Limb (tissue), 2 donors: ENCODE data around the gene APRT.

Source experiments
- DNase-seq, 2 donors: peaks; one replicate each; pipeline ENCODE4 v3.0.0-alpha.2; 2016; ENCODE audit errors: extremely low spot score in 2 of 2

Gene APRT

DNA sequence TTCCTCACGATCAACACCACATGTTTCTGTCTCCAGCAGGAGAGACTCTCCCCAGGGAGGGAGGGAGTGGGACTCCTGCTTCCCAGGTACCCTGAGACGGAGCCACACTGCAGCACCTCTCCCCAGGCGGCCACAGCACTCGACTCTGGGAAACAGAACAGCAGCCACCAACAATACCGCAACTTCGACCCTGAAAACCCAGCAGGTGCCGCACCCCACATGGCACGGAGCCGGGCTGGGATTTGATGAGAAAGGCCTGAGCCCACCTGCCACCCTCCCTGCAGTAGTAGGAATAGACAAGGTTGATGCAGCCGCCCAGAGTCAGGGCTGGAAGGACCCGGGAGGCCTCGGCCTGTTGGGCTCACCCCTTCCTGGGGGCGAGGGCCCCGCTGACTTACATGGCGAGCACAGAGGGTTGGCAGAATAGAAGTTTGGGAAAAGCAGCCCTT is 30.6 kb upstream of the APRT start:
- no peak for DNase-seq

GRCh38 chr16:88841521-88842307 is 30.0 kb upstream of the APRT start:
- DNase-seq: no peak

DNA sequence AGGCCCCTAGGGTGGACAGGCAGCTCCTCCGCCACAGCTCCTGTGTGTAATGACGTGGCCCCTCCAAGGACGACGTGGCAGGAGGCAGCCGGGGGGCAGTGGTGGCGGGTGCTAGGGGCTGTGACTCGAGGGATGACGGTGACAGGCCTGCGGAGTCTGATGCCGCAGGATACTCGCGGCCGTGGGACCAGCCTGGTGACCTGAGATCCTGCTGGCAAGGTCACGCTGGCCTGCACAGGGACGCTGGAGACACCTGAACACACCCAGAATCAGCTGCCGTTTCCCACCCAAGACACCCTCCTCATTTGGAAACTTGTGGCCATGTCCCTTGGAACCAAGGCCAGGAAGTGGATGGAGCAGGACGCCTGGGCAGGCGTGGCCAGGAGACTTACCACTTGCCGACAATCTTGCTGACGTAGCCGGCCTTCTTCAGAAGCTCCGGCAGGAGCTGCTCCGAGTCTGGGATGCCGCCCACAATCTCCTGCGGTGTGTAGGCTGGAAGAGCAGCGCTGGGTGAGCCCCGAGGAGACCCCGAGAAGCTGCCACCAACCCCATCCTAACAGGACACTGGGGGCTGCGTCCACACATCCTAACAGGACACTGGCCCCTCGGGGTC is 29.0 kb upstream of the APRT start:
- DNase-seq: no peak

- DNase-seq: no peak
These were observed 28.2 kb upstream of the APRT start for GRCh38 chr16:88839745-88840599.

DNA sequence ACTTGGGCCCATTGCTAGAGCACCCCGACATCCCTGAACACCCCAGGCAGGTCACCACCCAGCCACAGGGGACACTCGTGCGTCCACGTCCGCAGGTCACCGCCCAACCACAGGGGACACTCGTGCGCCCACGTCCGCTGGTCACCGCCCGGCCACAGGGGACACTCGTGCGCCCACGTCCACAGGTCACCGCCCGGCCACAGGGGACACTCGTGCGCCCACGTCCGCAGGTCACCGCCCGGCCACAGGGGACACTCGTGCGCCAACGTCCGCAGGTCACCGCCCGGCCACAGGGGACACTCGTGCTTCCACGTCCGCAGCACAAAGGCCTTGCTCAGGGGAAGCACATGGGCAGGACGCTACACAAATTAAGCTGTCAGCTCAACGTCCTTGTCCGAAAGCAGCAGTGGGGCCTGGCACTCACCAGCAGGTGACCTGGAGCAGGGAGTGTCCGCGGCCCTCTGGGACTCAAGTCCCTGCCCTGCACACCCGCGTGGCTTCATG is 27.4 kb upstream of the APRT start:
- no peak for DNase-seq

DNA sequence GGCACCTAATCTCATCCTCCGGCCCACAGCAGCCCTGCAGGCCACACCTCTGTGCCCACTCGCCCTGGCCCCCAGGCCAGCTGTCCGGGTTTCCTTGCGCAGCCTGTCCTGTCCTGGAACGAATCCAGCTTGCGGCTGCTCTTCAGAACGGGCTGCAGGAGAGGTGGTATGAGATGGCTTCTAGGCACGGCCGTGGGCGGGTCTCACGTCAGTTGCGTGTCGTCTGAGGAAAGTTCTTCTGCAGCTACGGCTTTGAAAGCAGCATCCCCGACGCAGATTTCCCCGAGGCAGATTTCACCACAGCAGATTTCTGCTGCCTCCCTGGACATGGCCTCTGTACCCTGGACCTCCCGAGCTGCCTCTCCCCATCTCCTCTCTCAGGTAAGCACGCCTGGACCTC is 26.8 kb upstream of the APRT start:
- no peak for DNase-seq

- no peak for DNase-seq
These were observed 26.1 kb upstream of the APRT start for GRCh38 chr16:88837806-88838205.

GRCh38 chr16:88836791-88837190 is 25.1 kb upstream of the APRT start:
- no peak for DNase-seq

DNA sequence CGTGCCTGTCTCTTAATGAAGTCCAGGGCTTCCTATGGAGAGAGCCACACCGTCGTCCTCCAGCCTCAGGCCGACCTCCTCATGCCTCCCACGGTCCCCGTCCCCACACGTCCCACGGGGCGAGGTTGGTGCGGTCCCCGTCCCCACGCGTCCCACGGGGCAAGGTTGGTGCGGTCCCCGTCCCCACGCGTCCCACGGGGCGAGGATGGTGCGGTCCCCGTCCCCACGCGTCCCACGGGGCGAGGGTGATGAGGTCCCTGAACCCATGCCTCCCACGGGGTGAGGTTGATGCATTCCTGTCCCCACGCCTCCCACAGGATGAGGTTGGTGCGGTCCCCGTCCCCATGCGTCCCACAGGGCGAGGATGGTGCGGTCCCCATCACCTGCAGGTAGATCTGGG is 24.1 kb upstream of the APRT start:
- no peak for DNase-seq

- no peak for DNase-seq
These were observed 23.7 kb upstream of the APRT start for GRCh38 chr16:88835383-88835782.

GRCh38 chr16:88834670-88835069 is 22.9 kb upstream of the APRT start:
- DNase-seq: no peak

GRCh38 chr16:88833086-88833485 is 21.4 kb upstream of the APRT start:
- no peak for DNase-seq

- DNase-seq: no peak
These were observed 20.1 kb upstream of the APRT start for GRCh38 chr16:88831838-88832237.

DNA sequence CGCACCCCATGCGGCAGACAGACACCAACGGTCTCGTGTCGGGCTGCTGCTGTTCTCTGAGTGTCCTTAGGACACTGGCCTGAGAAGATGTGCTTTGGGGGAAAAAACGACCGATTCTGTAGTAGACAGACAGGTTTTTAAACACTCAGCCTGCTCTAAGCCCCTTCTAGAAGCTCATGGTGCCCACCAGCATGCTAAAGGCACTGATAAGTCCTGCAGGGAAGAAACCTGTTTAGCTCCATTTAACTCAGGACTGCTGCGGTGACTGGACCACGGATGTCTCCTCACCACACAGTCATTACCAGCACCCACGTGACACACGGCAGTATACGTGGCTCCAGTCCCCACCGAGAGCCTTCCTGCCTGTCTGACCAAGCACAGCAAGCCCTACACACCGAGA is 19.1 kb upstream of the APRT start:
- no peak for DNase-seq

- no peak for DNase-seq
These were observed 18.5 kb upstream of the APRT start for GRCh38 chr16:88830258-88830657.

- no peak for DNase-seq
These were observed 17.0 kb upstream of the APRT start for GRCh38 chr16:88828711-88829110.

- DNase-seq: no peak
These were observed 16.0 kb upstream of the APRT start for GRCh38 chr16:88827727-88828126.

DNA sequence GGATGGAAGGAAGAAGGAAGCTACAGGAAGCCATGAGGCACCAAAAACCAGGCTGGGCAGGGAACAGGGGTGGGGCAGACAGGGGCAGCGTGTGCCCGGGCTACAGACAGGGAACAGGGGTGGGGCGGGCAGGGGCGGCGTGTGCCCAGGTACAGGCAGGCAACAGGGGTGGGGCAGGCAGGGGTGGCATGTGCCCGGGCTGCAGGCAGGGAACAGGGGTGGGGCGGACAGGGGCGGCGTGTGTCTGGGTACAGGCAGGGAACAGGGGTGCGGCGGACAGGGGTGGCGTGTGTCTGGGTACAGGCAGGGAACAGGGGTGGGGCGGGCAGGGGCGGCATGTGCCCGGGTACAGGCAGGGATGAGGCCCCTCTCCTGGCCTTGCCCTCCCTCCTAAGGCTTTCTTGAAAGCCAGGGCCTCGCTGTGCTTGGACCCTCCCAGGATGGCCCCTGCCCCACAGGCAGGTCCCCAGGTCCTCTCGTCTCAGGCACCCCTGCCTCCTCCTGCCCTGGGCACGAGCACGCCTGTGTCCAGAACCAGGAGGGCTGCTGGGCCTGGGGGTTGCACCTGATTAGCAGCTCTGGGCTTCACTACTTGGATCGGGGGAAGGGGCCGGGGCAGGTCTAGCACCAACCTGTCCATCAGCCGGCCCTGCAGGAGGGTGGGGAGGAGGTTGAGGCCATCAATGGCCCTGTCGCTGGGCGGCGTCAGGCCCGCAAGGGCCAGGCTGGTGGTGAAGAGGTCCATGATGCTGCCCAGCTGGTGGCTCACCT is 14.5 kb upstream of the APRT start:
- no peak for DNase-seq

GRCh38 chr16:88825146-88825545 is 13.4 kb upstream of the APRT start:
- no peak for DNase-seq

- DNase-seq: no peak
These were observed 12.7 kb upstream of the APRT start for GRCh38 chr16:88824256-88825077.
